Measurements from ENCODE around the gene HNRNPA3. TPM values are rescaled to one million over a fixed set of nuclear protein-coding genes. Genes with fewer than 3 reads are reported as not detected.
"Not testable (repeated sequence)": the region's sequence is repeated elsewhere in the genome, so short reads cannot be mapped to it uniquely, and the experiment has no call there.

The HNRNPA3 gene
- total and polyA plus RNA-seq, 2 donors = 30.9 to 228 TPM

DNA sequence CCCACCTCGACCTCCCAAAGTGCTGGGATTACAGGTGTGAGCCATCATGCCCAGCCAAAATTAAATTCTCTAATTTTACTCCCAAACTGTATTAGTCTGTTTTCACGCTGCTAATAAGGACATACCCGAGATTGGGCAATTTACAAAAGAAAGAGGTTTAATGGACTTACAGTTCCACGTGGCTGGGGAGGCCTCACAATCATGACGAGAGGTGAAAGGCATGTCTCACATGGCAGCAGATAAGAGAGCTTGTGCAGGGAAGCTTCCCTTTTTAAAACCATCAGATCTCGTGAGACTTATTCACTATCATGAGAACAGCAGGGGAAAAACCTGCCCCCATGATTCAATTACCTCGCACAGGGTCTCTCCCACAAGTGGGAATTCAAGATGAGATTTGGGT lies 26.6 kb upstream of the HNRNPA3 start:
- H3K27me3 ChIP-seq (ENCODE audit: control insufficient read depth in 2 of 2, insufficient read depth in 1 of 2, low read length in 1 of 2); H3K9me3 ChIP-seq (ENCODE audit: control insufficient read depth in 2 of 2, insufficient read depth in 1 of 2, low read length in 1 of 2); H3K4me3 ChIP-seq (ENCODE audit: low read length in 2 of 2); H3K4me1 ChIP-seq (ENCODE audit: control insufficient read depth in 2 of 2, insufficient read depth in 2 of 2, low read length in 2 of 2); DNase-seq (ENCODE audit: low read depth in 6 of 9, low spot score in 9 of 9); H3K36me3 ChIP-seq (ENCODE audit: control insufficient read depth in 2 of 2, insufficient read depth in 2 of 2, low read length in 1 of 2); H3K27ac ChIP-seq (ENCODE audit: low read depth in 1 of 2, low read length in 1 of 2): not testable (repeated sequence)
- WGBS = 89% methylated on average over 7 of the region's 7 CpGs

GRCh38 chr2:177187631-177188312 lies 24.8 kb upstream of the HNRNPA3 start:
- H3K4me3 ChIP-seq (ENCODE audit: low read length in 2 of 2) = no peak overlapping the region
- no peak for DNase-seq (ENCODE audit: low read depth in 6 of 9, low spot score in 9 of 9)
- no peaks in the 10 kb centered on the region for H3K9me3 ChIP-seq (ENCODE audit: control insufficient read depth in 2 of 2, insufficient read depth in 1 of 2, low read length in 1 of 2)
- no peaks in the 10 kb centered on the region for H3K4me1 ChIP-seq (ENCODE audit: control insufficient read depth in 2 of 2, insufficient read depth in 2 of 2, low read length in 2 of 2)
- no peaks in the 10 kb centered on the region for H3K36me3 ChIP-seq (ENCODE audit: control insufficient read depth in 2 of 2, insufficient read depth in 2 of 2, low read length in 1 of 2)
- 83% methylated on average over 8 of the region's 8 CpGs for WGBS
- no peak overlapping the region for H3K27ac ChIP-seq (ENCODE audit: low read depth in 1 of 2, low read length in 1 of 2)
- H3K27me3 ChIP-seq (ENCODE audit: control insufficient read depth in 2 of 2, insufficient read depth in 1 of 2, low read length in 1 of 2) = no peaks in the 10 kb centered on the region

DNA sequence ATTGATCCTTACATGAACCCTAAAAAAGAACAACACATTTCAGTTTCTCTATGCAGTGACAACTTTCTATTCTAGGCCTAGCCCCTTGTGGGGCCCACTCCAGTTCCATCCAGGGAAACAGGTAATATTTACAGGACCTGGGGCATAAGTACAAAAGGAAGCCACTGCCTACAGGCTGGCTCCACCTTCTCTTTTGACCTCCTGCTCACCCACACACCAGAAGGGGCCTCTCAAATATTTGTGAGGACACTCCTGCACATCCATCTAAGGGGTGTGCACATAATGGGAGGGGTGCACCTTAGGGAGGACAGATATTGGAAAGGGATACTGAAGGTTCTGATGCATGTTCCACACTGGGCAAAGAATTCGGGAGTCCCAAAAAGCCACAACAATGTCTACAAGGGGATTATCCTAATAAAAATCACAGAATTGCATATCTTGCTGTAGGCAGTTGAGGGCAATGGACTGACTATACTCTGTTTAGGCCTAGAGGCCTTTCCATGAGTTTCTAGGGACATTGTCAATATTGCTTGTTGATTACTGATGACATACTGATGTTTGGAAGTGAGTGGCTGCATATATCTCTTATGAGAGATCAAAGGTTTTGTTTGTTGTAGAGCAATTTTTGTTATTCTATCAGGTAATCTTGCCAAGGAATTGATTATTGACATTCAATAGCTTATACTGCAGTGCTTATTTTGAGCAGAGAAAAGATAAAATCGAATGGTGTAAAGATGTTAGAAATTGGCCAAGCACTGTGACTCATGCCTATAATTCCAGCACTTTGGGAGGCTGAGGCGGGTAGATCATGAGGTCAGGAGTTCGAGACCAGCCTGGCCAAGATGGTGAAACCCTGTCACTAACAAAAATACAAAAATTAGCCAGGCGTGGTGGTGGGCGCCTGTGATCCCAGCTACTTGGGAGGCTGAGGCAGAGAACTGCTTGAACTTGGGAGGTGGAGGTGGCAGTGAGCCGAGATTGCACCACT lies 23.8 kb upstream of the HNRNPA3 start:
- Histone ChIP-seq H3K9me3 (ENCODE audit: control insufficient read depth in 2 of 2, insufficient read depth in 1 of 2, low read length in 1 of 2) (no peaks in the 10 kb centered on the region), H3K36me3 (ENCODE audit: control insufficient read depth in 2 of 2, insufficient read depth in 2 of 2, low read length in 1 of 2) (no peaks in the 10 kb centered on the region), H3K27me3 (ENCODE audit: control insufficient read depth in 2 of 2, insufficient read depth in 1 of 2, low read length in 1 of 2) (no peaks in the 10 kb centered on the region), H3K4me1 (ENCODE audit: control insufficient read depth in 2 of 2, insufficient read depth in 2 of 2, low read length in 2 of 2) (no peaks in the 10 kb centered on the region), H3K27ac (ENCODE audit: low read depth in 1 of 2, low read length in 1 of 2) (no peak overlapping the region), H3K4me3 (ENCODE audit: low read length in 2 of 2) (no peak overlapping the region)
- 91% methylated on average over 7 of the region's 7 CpGs for WGBS
- DNase-seq (ENCODE audit: low read depth in 6 of 9, low spot score in 9 of 9) = no peak

DNA sequence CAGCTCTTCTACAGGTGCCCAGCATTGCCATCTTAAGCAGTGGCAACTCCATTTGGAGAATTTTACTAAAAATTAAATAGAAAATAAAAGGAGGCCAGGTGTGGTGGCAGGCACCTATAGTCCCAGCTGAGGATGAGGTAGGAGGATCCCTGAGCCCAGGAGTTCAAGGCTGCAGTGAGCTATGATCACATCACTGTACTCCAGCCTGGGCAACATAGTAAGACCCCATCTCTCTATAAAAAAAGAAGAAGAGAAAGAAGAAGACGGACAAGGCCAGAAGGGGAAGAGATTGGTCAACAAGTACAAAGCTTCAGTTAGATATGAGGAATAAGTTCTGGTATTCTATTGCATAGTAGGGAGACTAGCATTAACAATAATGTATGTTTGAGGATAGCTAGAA lies 21.7 kb upstream of the HNRNPA3 start:
- Histone ChIP-seq H3K4me3 (ENCODE audit: low read length in 2 of 2) (no peak overlapping the region), H3K27ac (ENCODE audit: low read depth in 1 of 2, low read length in 1 of 2) (no peak overlapping the region), H3K4me1 (ENCODE audit: control insufficient read depth in 2 of 2, insufficient read depth in 2 of 2, low read length in 2 of 2) (no peaks in the 10 kb centered on the region), H3K9me3 (ENCODE audit: control insufficient read depth in 2 of 2, insufficient read depth in 1 of 2, low read length in 1 of 2) (no peaks in the 10 kb centered on the region), H3K36me3 (ENCODE audit: control insufficient read depth in 2 of 2, insufficient read depth in 2 of 2, low read length in 1 of 2) (no peaks in the 10 kb centered on the region), H3K27me3 (ENCODE audit: control insufficient read depth in 2 of 2, insufficient read depth in 1 of 2, low read length in 1 of 2) (no peaks in the 10 kb centered on the region)
- DNase-seq (ENCODE audit: low read depth in 6 of 9, low spot score in 9 of 9) = no peak
- 93% methylated on average over 1 of the region's 1 CpG for WGBS

DNA sequence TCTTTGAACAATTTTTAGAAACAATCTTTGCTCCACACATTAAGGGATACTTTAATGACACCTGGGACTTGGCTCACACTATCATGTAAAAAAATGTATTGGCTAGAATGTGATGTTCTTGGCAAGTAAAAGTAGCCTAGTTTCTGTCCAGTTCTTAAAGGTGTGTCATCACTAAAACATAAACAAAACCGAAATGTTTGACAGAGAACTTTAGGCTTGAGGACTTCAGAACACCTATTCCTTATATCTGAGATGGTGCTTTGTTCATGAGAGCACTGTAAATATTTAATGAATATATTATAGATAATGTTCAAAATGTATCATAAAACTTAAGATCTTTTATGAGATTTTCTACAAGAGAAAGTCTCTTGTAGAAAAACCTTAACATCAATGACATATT lies 19.8 kb upstream of the HNRNPA3 start:
- Histone ChIP-seq H3K36me3 (ENCODE audit: control insufficient read depth in 2 of 2, insufficient read depth in 2 of 2, low read length in 1 of 2) (no peaks in the 10 kb centered on the region), H3K27ac (ENCODE audit: low read depth in 1 of 2, low read length in 1 of 2) (no peak overlapping the region), H3K27me3 (ENCODE audit: control insufficient read depth in 2 of 2, insufficient read depth in 1 of 2, low read length in 1 of 2) (no peaks in the 10 kb centered on the region), H3K9me3 (ENCODE audit: control insufficient read depth in 2 of 2, insufficient read depth in 1 of 2, low read length in 1 of 2) (no peaks in the 10 kb centered on the region), H3K4me3 (ENCODE audit: low read length in 2 of 2) (no peak overlapping the region), H3K4me1 (ENCODE audit: control insufficient read depth in 2 of 2, insufficient read depth in 2 of 2, low read length in 2 of 2) (no peaks in the 10 kb centered on the region)
- DNase-seq (ENCODE audit: low read depth in 6 of 9, low spot score in 9 of 9) = no peak
- 96% methylated on average over 1 of the region's 1 CpG for WGBS

GRCh38 chr2:177193240-177193639 lies 19.4 kb upstream of the HNRNPA3 start:
- no peaks in the 10 kb centered on the region for H3K4me1 ChIP-seq (ENCODE audit: control insufficient read depth in 2 of 2, insufficient read depth in 2 of 2, low read length in 2 of 2)
- 94% methylated on average over 4 of the region's 4 CpGs for WGBS
- H3K9me3 ChIP-seq (ENCODE audit: control insufficient read depth in 2 of 2, insufficient read depth in 1 of 2, low read length in 1 of 2) = no peaks in the 10 kb centered on the region

GRCh38 chr2:177195194-177195593 lies 17.4 kb upstream of the HNRNPA3 start:
- DNase-seq (ENCODE audit: low read depth in 6 of 9, low spot score in 9 of 9) = no peak
- WGBS = 91% methylated on average over 1 of the region's 1 CpG
- Histone ChIP-seq H3K4me3 (ENCODE audit: low read length in 2 of 2) (no peak overlapping the region), H3K27ac (ENCODE audit: low read depth in 1 of 2, low read length in 1 of 2) (no peak overlapping the region), H3K9me3 (ENCODE audit: control insufficient read depth in 2 of 2, insufficient read depth in 1 of 2, low read length in 1 of 2) (no peaks in the 10 kb centered on the region), H3K36me3 (ENCODE audit: control insufficient read depth in 2 of 2, insufficient read depth in 2 of 2, low read length in 1 of 2) (no peaks in the 10 kb centered on the region), H3K27me3 (ENCODE audit: control insufficient read depth in 2 of 2, insufficient read depth in 1 of 2, low read length in 1 of 2) (no peaks in the 10 kb centered on the region), H3K4me1 (ENCODE audit: control insufficient read depth in 2 of 2, insufficient read depth in 2 of 2, low read length in 2 of 2) (no peaks in the 10 kb centered on the region)

More at GRCh38 chr2:177193240-177193639, 19.4 kb upstream of the HNRNPA3 start:
- DNase-seq (ENCODE audit: low read depth in 6 of 9, low spot score in 9 of 9) = no peak
- Histone ChIP-seq H3K36me3 (ENCODE audit: control insufficient read depth in 2 of 2, insufficient read depth in 2 of 2, low read length in 1 of 2) (no peaks in the 10 kb centered on the region), H3K4me3 (ENCODE audit: low read length in 2 of 2) (no peak overlapping the region), H3K27me3 (ENCODE audit: control insufficient read depth in 2 of 2, insufficient read depth in 1 of 2, low read length in 1 of 2) (no peaks in the 10 kb centered on the region), H3K27ac (ENCODE audit: low read depth in 1 of 2, low read length in 1 of 2) (no peak overlapping the region)

DNA sequence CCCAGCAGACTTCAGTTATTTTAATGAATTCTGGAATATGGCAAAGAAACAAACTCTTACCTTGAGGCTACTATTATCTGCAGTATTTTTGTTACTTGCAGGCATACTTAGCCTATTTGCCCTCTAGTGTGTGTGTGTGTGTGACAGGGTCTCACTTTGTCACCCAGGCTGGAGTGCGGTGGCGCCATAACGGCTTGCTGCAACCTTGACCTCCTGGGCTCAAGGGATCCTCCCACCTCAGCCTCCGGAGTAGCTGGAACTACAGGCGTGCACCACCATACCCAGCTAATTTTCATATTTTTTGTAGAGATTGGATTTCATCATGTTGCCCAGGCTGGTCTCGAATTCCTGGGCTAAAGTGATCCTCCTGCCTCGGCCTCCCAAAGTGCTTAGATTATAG lies 12.2 kb upstream of the HNRNPA3 start:
- H3K4me1 ChIP-seq (ENCODE audit: control insufficient read depth in 2 of 2, insufficient read depth in 2 of 2, low read length in 2 of 2); H3K36me3 ChIP-seq (ENCODE audit: control insufficient read depth in 2 of 2, insufficient read depth in 2 of 2, low read length in 1 of 2); DNase-seq (ENCODE audit: low read depth in 6 of 9, low spot score in 9 of 9); H3K9me3 ChIP-seq (ENCODE audit: control insufficient read depth in 2 of 2, insufficient read depth in 1 of 2, low read length in 1 of 2); H3K27me3 ChIP-seq (ENCODE audit: control insufficient read depth in 2 of 2, insufficient read depth in 1 of 2, low read length in 1 of 2); H3K27ac ChIP-seq (ENCODE audit: low read depth in 1 of 2, low read length in 1 of 2); H3K4me3 ChIP-seq (ENCODE audit: low read length in 2 of 2): not testable (repeated sequence)
- WGBS = 98% methylated on average over 7 of the region's 7 CpGs

GRCh38 chr2:177201919-177202346 lies 10.7 kb upstream of the HNRNPA3 start:
- no peaks in the 10 kb centered on the region for H3K36me3 ChIP-seq (ENCODE audit: control insufficient read depth in 2 of 2, insufficient read depth in 2 of 2, low read length in 1 of 2)
- WGBS = 77% methylated on average over 3 of the region's 3 CpGs
- H3K4me3 ChIP-seq (ENCODE audit: low read length in 2 of 2) = no peak overlapping the region
- no peak for DNase-seq (ENCODE audit: low read depth in 6 of 9, low spot score in 9 of 9)
- no peaks in the 10 kb centered on the region for H3K9me3 ChIP-seq (ENCODE audit: control insufficient read depth in 2 of 2, insufficient read depth in 1 of 2, low read length in 1 of 2)
- no peaks in the 10 kb centered on the region for H3K27me3 ChIP-seq (ENCODE audit: control insufficient read depth in 2 of 2, insufficient read depth in 1 of 2, low read length in 1 of 2)
- H3K4me1 ChIP-seq (ENCODE audit: control insufficient read depth in 2 of 2, insufficient read depth in 2 of 2, low read length in 2 of 2) = no peaks in the 10 kb centered on the region
- no peak overlapping the region for H3K27ac ChIP-seq (ENCODE audit: low read depth in 1 of 2, low read length in 1 of 2)

All from thymus (tissue), 11 donors.